SK-N-SH (cell line): ENCODE results near the gene PADI4. TPM values are rescaled to one million over a fixed set of nuclear protein-coding genes. Genes with fewer than 3 reads are reported as not detected.

Experiments used
- CTCF ChIA-PET: fragments of 300-600, 350-600 bp; formaldehyde crosslinking; extraction: SDS; loops from one replicate; lab custom pipeline; 2021; lab: Yijun Ruan, JAX
- POLR2A ChIA-PET: fragments of 350-600 bp; sonication (Branson Sonifier 250); formaldehyde crosslinking; extraction: SDS; loops from one replicate; lab custom pipeline; 2020; ENCODE audit warnings: antibody characterized with exemption, inconsistent platforms; lab: Yijun Ruan, JAX
- DNase-seq: peaks from one replicate; pipeline ENCODE4 v3.0.0; 2012
- H2AFZ ChIP-seq: fragments of 200-600 bp; sonication (generic); 2 replicates; pipeline ENCODE4 v1.8.1; 2016; ENCODE audit warnings: antibody characterized with exemption, mild to moderate bottlenecking, low read depth
- H3F3A ChIP-seq: fragments of 200-600 bp; sonication (generic); replicated peaks from 2 replicates; pipeline ENCODE3; 2016; ENCODE audit warnings: antibody characterized with exemption, mild to moderate bottlenecking; ENCODE audit not compliant: insufficient read depth
- H3K27ac ChIP-seq, 2 experiments: fragments of 200-500 bp in 1 of 2; fragments of 200-600 bp in 1 of 2; sonication (Bioruptor generic) in 1 of 2; sonication (generic), shearing (Covaris generic) in 1 of 2; 2 replicates each; pipeline versions ENCODE4 v1.5.1 to v1.6.1; 2014 to 2016; ENCODE audit warnings: low read depth in 2 of 2, inconsistent platforms in 1 of 2, low read length in 1 of 2, mild to moderate bottlenecking in 1 of 2, mixed read lengths in 1 of 2
- H3K27me3 ChIP-seq: fragments of 200-600 bp; sonication (generic), shearing (Covaris generic); 2 replicates; pipeline ENCODE4 v1.6.1; 2016; ENCODE audit warnings: mixed run types; ENCODE audit not compliant: insufficient read depth
- H3K36me3 ChIP-seq, 2 experiments: fragments of 200-500 bp in 1 of 2; fragments of 200-600 bp in 1 of 2; sonication (Bioruptor generic) in 1 of 2; sonication (generic) in 1 of 2; replicated peaks in 1 of 2; 2 replicates each; pipeline versions ENCODE3 to v1.5.1; 2014 to 2016; ENCODE audit warnings: low read length in 1 of 2, mild to moderate bottlenecking in 1 of 2; ENCODE audit not compliant: insufficient read depth in 2 of 2, control insufficient read depth in 1 of 2
- H3K4me1 ChIP-seq, 2 experiments: fragments of 200-500 bp in 1 of 2; fragments of 200-600 bp in 1 of 2; sonication (Bioruptor generic) in 1 of 2; sonication (generic), shearing (Covaris generic) in 1 of 2; 2 replicates each; pipeline versions ENCODE4 v1.5.1 to v1.6.1; 2014 to 2016; ENCODE audit warnings: low read depth in 1 of 2, low read length in 1 of 2, mixed run types in 1 of 2; ENCODE audit not compliant: insufficient read depth in 2 of 2, control insufficient read depth in 1 of 2
- H3K4me2 ChIP-seq: fragments of 200-600 bp; sonication (generic), shearing (Covaris generic); 2 replicates; pipeline ENCODE4 v1.6.1; 2017; ENCODE audit warnings: mixed run types
- H3K4me3 ChIP-seq, 2 experiments: fragments of 200-500 bp in 1 of 2; fragments of 200-600 bp in 1 of 2; sonication (Bioruptor generic) in 1 of 2; sonication (generic), shearing (Covaris generic) in 1 of 2; 2 replicates each; pipeline versions ENCODE4 v1.5.1 to v1.8.1; 2014 to 2016; ENCODE audit warnings: low read depth in 2 of 2, inconsistent platforms in 1 of 2, low read length in 1 of 2, mild to moderate bottlenecking in 1 of 2, mixed read lengths in 1 of 2, moderate library complexity in 1 of 2
- H3K79me2 ChIP-seq: fragments of 200-600 bp; sonication (generic); 2 replicates; pipeline ENCODE4 v1.8.1; 2017; ENCODE audit warnings: mild to moderate bottlenecking; ENCODE audit not compliant: insufficient read depth
- H3K9ac ChIP-seq: fragments of 200-600 bp; sonication (generic); 2 replicates; pipeline ENCODE4 v1.6.1; 2017; ENCODE audit warnings: mixed run types
- H3K9me2 ChIP-seq: fragments of 200-600 bp; sonication (generic); 2 replicates; pipeline ENCODE4 v1.6.1; 2017; ENCODE audit warnings: mixed run types
- H3K9me3 ChIP-seq: fragments of 200-600 bp; sonication (generic); 2 replicates; pipeline ENCODE4 v1.6.1; 2017; ENCODE audit warnings: mixed run types, mild to moderate bottlenecking, moderate library complexity
- H4K20me1 ChIP-seq: fragments of 200-600 bp; sonication (generic); 2 replicates; pipeline ENCODE4 v1.6.1; 2017; ENCODE audit warnings: mild to moderate bottlenecking, mixed run types; ENCODE audit not compliant: insufficient read depth
- CTCF ChIP-seq: fragments of 200-600 bp; sonication (generic); IDR thresholded peaks from 2 replicates; pipeline ENCODE4 v1.6.1; 2017; ENCODE audit warnings: antibody characterized with exemption, mild to moderate bottlenecking, moderate library complexity
- ELF1 ChIP-seq: IDR thresholded peaks from 2 replicates; pipeline ENCODE4 v1.4.0; 2012
- EZH2phosphoT487 ChIP-seq: fragments of 200-600 bp; sonication (generic); IDR thresholded peaks from 2 replicates; pipeline ENCODE4 v1.6.1; 2017; ENCODE audit warnings: low read depth, mixed run types, mild to moderate bottlenecking, antibody characterized with exemption, moderate library complexity, borderline replicate concordance
- FOXM1 ChIP-seq: IDR thresholded peaks from 2 replicates; pipeline ENCODE4 v1.4.0; 2012; ENCODE audit warnings: low read depth, mild to moderate bottlenecking
- GATA2 ChIP-seq: sonication (generic); formaldehyde crosslinking; IDR thresholded peaks from 2 replicates; pipeline ENCODE4 v1.5.0; 2020; ENCODE audit warnings: mild to moderate bottlenecking, missing genetic modification reagents
- MAX ChIP-seq: IDR thresholded peaks from 2 replicates; pipeline ENCODE4 v1.4.0; 2012; ENCODE audit warnings: low read depth
- RAD21 ChIP-seq: IDR thresholded peaks from 2 replicates; pipeline ENCODE4 v1.6.1; 2012; ENCODE audit warnings: mild to moderate bottlenecking, low read length
- RCOR1 ChIP-seq: fragments of 150-350 bp; IDR thresholded peaks from 2 replicates; pipeline ENCODE4 v1.6.1; 2017; ENCODE audit warnings: antibody characterized with exemption, low read length
- TAF1 ChIP-seq: IDR thresholded peaks from 2 replicates; pipeline ENCODE4 v1.6.1; 2012; ENCODE audit warnings: low read depth, mild to moderate bottlenecking, low read length, moderate library complexity, borderline replicate concordance
- TEAD4 ChIP-seq: IDR thresholded peaks from 2 replicates; pipeline ENCODE4 v1.4.0; 2012; ENCODE audit warnings: mild to moderate bottlenecking, borderline replicate concordance; ENCODE audit not compliant: insufficient read depth
- USF1 ChIP-seq: IDR thresholded peaks from 2 replicates; pipeline ENCODE4 v1.4.0; 2012; ENCODE audit warnings: low read depth, borderline replicate concordance
- YY1 ChIP-seq: IDR thresholded peaks from 2 replicates; pipeline ENCODE4 v1.4.0; 2012; ENCODE audit warnings: low read depth, mild to moderate bottlenecking
- WGBS: methylation state at CpG from one replicate; pipeline ENCODE4 v1.1.6; 2017; ENCODE audit warnings: low lambda C conversion rate; 5-methylcytosine and 5-hydroxymethylcytosine counted together
- polyA plus RNA-seq, 3 experiments: library from polyadenylated mRNA; depleted of rRNA; stranded (reverse); fragments of >200 nt; gene quantifications; 2 replicates each; pipeline ENCODE4 v1.2.3, GENCODE V29; 2012

Gene PADI4
- polyA plus RNA-seq, 1 of the 3 experiments (the other 2 are of a cell fraction) = not detected

- Histone ChIP-seq H3K9me3 (no peaks in the 10 kb centered on the region), H3K36me3 (no peaks in the 10 kb centered on the region), H3K4me1 (no peaks in the 10 kb centered on the region), H4K20me1 (no peaks in the 10 kb centered on the region), H3F3A (no peaks in the 10 kb centered on the region), H3K4me2 (no peak overlapping the region), H2AFZ (no peak overlapping the region), H3K9ac (no peak overlapping the region), H3K4me3 (no peak overlapping the region), H3K27ac (no peak overlapping the region), H3K79me2 (no peaks in the 10 kb centered on the region), H3K27me3 (no peaks in the 10 kb centered on the region), H3K9me2 (no peaks in the 10 kb centered on the region)
- ChIA-PET POLR2A (no interaction called here), CTCF (no interaction called here)
- 79% methylated on average over 9 of the region's 9 CpGs for WGBS
- DNase-seq = no peak
- TF ChIP-seq MAX (no peak), RAD21 (no peak), YY1 (no peak), GATA2 (CRISPR knock-in tag) (no peak), USF1 (no peak), TAF1 (no peak), RCOR1 (no peak), CTCF (no peak), TEAD4 (no peak), FOXM1 (no peak), EZH2phosphoT487 (no peak)
Measured at GRCh38 chr1:17359808-17360207, 51.8 kb downstream of the PADI4 start.

GRCh38 chr1:17360272-17360956, 52.4 kb downstream of the PADI4 start:
- CTCF ChIA-PET = interaction anchor here (1.0 kb wide), 1 partner anchor 112 kb away, joined by 3 read pairs; the partner anchor contains the start of gene PADI3
- no peaks in the 10 kb centered on the region for H3K36me3 ChIP-seq
- H3K79me2 ChIP-seq = no peaks in the 10 kb centered on the region
- H3F3A ChIP-seq = no peaks in the 10 kb centered on the region
- no peaks in the 10 kb centered on the region for H3K9me2 ChIP-seq
- no peaks in the 10 kb centered on the region for H3K4me1 ChIP-seq
- H4K20me1 ChIP-seq = no peaks in the 10 kb centered on the region
- no peak for DNase-seq
- H3K9me3 ChIP-seq = no peaks in the 10 kb centered on the region
- H2AFZ ChIP-seq = no peak overlapping the region
- POLR2A ChIA-PET = no interaction called here
- H3K27ac ChIP-seq = no peak overlapping the region
- no peak for TF ChIP-seq ELF1
- no peaks in the 10 kb centered on the region for H3K27me3 ChIP-seq
- H3K4me2 ChIP-seq = no peak overlapping the region
- no peak overlapping the region for H3K4me3 ChIP-seq
- WGBS = 72% methylated on average over 6 of the region's 11 CpGs
- H3K9ac ChIP-seq = no peak overlapping the region
